Measurements from ENCODE around the gene ARPIN.
A peak's percentile ranks its signal among the peaks of the same experiment; 100 is the strongest.
"Not testable (repeated sequence)": the region's sequence is repeated elsewhere in the genome, so short reads cannot be mapped to it uniquely, and the experiment has no call there.

Gene ARPIN

DNA sequence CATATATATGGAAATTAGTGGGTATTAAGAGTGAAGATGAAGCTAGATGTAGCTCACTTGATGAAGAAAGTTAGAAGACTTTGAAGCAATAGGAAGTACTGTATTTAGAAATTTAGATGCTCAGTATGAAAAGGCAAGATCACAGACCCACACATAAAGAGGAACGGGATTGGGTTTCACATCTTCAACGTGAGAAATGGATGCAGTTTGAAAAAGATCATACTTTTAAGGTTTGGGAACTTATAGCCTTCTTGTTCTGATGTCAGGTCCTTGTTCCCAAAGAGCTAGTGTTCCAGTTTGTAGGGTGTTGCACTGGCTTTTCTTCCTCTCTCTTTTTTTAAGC, 35.7 kb downstream of the ARPIN start:
- no peak for DNase-seq (ENCODE audit: low read depth in 2 of 2)

GRCh38 chr15:89876396-89877082, 36.2 kb downstream of the ARPIN start:
- DNase-seq (ENCODE audit: low read depth in 2 of 2): no peak

DNA sequence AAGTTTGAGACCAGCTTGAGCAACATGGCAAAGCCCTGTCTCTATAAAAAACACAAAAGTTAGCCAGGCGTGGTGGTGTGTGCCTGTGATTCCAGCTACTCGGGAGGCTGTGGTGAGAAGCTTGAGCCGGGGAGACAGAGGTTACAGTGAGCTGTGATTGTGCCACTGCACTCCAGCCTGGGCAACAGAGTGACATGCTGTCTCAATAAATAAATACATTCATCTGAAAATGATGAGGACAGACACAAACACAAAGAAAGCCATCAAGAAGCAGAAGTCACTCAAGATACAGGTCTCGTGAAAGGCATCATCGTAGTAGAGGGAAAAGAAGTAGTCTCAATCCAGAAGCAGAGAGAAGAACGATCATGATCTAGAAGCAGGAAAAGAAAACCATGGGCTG, 37.0 kb downstream of the ARPIN start:
- no peak for DNase-seq (ENCODE audit: low read depth in 2 of 2)

DNA sequence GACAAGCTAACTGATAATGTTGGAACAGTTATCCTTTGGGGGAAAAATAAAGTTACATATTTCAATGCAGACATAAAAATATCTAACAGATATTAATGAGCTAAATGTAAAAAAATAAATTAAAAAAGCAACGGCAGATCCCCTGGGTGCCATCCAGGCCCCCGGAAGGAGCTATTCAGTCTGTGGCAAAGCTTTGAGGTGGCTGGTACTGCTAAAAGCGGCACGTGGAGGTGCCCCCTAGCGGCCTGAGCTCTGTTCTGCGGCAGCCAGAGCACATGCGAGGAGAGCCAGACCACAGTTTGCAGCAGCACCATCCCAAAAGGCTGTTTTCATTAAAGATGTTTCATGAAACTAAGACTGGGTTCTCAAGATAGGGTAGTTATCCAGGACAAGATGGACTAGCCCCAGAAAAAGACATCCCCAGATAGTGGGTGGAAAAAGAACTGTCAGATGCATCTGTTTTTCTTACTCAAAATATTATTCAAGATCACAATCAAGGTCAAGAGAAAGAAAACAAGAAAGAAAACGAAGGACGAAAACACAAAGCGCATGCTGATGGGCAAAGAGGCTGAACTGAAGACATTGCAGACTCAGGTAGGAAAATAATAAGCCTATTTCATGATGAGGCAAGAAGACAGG, 37.7 kb downstream of the ARPIN start:
- peak; percentile 60 to 68 for DNase-seq (ENCODE audit: low read depth in 2 of 2)

DNA sequence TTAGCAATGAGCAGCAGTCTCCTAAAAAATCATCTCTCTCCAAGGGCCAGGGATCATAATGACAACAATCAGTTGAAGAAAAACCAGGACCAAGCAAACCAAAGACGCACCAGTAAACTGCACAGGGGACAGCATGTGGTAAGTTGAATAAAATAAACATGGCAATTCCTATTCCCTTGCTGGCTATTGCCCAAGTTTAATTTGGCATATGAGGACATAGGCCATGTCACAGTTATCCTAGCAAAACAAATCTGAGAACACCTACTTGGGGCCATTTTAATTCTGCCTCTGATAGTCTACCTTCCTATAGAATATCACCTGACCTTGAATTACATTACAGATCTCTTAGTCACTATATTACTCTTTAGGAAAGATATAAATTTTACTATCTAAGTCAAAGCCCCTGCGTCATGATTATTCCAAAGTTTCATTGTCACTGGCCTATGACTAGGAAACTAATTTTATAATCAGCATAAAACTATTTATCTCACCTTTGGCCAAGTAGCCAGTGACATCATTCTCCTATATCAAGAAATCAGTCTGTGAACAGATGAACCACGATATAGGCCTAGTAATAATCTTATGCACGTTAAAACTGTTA, 42.0 kb downstream of the ARPIN start:
- DNase-seq (ENCODE audit: low read depth in 2 of 2): no peak

GRCh38 chr15:89870006-89870405, 42.7 kb downstream of the ARPIN start:
- DNase-seq (ENCODE audit: low read depth in 2 of 2): no peak

GRCh38 chr15:89869490-89869889, 43.3 kb downstream of the ARPIN start:
- not testable (repeated sequence) for DNase-seq (ENCODE audit: low read depth in 2 of 2)

DNA sequence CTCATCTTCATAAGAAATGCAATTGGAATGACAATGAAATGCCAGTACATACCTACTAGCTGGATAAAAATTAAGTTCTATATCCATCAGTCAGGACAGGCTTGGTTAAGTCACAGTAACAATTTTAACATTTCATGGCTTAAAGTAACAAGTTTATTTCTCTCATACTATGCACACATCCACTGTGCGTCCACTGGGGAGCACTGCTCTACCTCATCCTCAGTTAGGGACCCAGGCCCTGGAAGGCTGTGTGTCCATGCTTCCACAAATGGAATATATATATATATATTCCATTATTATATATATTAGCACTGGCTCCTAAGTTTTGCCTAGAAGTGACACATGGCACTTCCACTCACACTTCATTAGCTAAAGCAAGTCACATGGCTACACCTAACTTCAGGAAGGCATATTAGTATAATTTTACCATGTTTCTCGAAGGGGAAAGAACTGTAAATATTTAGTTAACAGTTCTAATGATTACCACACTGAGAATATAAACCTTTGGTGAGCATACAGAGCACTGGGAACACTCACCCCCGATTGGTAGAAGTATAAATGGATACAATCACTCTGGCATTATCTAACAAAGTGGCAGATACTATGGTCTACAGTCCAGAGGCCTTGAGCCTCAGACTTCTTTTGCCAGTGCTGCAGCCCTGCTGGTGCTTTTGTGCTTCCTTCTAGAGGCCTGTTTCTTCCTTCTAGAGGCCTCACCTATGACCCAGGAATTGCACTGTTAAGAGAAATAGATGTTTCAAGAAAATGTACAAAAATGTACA, 47.6 kb downstream of the ARPIN start:
- DNase-seq (ENCODE audit: low read depth in 2 of 2): no peak

GRCh38 chr15:89863918-89864317, 48.8 kb downstream of the ARPIN start:
- DNase-seq (ENCODE audit: low read depth in 2 of 2): no peak

- no peak for DNase-seq (ENCODE audit: low read depth in 2 of 2)
Observed at GRCh38 chr15:89860891-89861290, 51.9 kb downstream of the ARPIN start.

DNA sequence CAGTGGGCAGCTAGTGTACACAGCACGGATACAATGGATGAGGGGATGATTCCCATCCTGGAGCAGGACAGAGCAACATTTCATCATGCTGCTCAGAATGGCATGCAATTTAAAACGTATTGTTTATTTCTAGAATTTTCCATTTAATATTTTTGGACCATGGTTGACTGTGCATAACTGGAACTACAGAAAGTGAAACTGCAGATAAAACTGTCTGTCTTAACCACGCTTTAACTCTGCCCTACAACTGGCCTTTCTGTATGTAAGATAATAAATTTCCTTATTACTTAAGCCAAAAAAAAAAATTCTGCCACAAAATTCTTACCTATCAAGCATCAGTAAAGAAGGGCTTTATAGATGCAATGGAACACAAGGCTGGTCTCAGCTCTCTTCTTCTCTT, 52.3 kb downstream of the ARPIN start:
- DNase-seq (ENCODE audit: low read depth in 2 of 2): no peak

DNA sequence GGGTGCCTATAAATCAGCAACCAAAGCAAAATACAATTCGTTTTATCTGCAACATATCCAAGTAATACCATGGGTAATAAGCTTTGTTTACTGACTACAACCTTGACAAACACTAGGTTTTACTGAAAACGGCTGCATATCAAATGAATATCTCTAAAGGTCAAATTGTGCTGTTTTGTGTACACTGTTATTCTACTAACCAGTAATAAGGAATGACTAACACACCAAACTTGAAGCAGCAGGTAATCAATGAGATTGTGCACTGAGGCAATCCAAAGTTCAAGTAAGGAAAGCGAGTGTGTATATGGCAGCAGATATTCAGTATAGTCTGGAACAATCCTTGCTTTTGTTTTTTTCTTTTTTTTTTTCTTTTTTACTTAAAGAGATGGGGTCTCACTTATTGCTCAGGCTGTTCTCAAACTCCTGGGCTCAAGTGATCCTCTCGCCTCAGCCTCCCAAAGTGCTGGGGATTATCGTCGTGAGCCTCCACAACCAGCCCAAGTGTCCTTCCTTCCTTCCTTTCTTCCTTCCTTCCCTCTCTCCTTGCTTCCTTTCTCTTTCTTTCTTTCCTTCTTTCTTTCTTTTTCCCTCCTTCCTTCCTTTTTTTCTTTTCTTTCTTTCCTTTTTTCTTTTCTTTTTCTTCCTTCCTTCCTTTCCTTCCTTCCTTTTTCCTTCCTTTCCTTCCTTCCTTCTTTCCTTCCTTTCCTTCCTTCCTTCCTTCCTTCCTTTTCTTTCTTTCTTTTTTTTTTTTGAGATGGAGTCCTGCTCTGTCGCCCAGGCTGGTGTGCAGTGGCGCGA, 53.9 kb downstream of the ARPIN start:
- DNase-seq (ENCODE audit: low read depth in 2 of 2): no peak

- no peak for DNase-seq (ENCODE audit: low read depth in 2 of 2)
Observed at GRCh38 chr15:89857673-89858072, 55.1 kb downstream of the ARPIN start.

- DNase-seq (ENCODE audit: low read depth in 2 of 2): no peak
Observed at GRCh38 chr15:89855948-89856347, 56.8 kb downstream of the ARPIN start.

DNA sequence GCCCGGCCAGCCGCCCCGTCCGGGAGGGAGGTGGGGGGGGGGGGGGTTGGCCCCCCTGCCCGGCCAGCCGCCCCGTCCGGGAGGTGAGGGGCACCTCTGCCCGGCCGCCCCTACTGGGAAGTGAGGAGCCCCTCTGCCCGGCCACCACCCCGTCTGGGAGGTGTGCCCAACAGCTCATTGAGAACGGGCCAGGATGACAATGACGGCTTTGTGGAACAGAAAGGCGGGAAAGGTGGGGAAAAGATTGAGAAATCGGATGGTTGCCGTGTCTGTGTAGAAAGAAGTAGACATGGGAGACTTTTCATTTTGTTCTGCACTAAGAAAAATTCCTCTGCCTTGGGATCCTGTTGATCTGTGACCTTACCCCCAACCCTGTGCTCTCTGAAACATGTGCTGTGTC, 57.9 kb downstream of the ARPIN start:
- DNase-seq (ENCODE audit: low read depth in 2 of 2): not testable (repeated sequence)

- no peak for DNase-seq (ENCODE audit: low read depth in 2 of 2)
Observed at GRCh38 chr15:89852342-89852995, 60.3 kb downstream of the ARPIN start.

- DNase-seq (ENCODE audit: low read depth in 2 of 2): no peak
Observed at GRCh38 chr15:89851673-89852341, 60.9 kb downstream of the ARPIN start.

DNA sequence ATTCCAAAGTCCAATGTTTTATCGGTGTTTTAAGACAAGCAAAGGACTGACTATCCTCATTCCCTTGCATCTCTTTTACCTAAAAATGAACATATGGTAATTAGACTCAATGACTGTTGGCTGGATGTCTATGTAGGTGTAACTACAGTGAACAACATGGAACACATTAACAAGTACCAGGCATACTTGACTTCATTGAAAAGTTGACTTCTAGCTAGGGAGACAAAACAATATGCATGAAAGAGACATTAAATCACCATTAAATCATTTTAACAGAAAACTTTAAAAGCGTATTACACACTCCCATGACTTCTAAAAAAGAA, 63.8 kb downstream of the ARPIN start:
- DNase-seq (ENCODE audit: low read depth in 2 of 2): no peak

DNA sequence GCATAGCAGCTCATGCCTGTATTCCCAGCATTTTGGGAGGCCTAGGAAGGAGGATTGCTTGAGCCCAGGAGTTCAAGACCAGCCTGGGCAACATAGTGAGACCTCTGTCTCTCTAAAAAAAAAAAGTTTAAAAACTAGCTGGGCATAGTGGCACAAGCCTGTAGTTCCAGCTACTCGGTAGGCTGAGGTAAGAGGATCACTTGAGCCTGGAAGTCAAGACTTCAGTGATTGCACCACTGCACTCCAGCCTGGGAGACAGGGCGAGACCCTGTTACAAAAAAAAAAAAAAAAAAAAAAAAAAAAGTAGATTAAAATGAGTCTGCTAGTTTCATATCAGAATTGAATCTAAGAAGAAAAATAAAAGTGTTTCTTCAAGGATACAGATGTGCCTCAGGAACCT, 65.7 kb downstream of the ARPIN start:
- DNase-seq (ENCODE audit: low read depth in 2 of 2): no peak

DNA sequence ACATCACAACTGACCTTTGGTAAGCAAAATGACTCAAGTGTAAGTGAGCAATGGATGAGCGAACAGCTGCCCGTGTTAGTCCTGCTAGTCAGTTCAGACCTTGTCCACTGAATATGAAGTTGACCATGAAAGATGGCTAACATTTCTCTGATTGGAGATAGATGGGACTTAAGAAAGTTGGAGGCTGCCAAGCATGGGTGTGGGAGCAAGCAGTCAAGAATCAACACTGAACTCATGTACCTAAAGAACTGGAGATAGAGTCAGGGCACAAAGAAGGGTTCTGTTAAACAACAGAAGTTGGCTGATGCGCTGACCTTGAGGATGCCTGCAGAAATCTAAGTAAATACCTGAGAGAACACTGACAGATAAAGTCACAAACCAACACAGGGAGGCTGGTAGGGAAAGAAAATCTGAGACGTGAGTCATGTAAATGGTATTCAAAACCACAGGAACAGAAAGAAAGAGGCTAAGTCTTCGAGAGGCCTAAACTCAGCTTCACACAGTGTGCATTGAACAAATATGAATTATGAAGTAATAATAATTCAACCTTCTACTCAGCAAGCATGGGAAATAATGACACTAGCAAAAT, 67.4 kb downstream of the ARPIN start:
- no peak for DNase-seq (ENCODE audit: low read depth in 2 of 2)

All from stimulated activated CD4-positive, alpha-beta T cell treated with anti-CD3 and anti-CD28 coated beads, Interleukin-1b, Interleukin-23, amount 100 ng/mL, for 1 hour (primary cell).